NB4 (cell line): ENCODE measurements around the gene ADSS1.

Source experiments
- MYC ChIP-seq: IDR thresholded peaks from 2 replicates; pipeline ENCODE4 v1.6.1; 2011; ENCODE audit warnings: low read depth, low read length
- POLR2A ChIP-seq: IDR thresholded peaks from 2 replicates; pipeline ENCODE4 v1.6.1; 2011; ENCODE audit warnings: mild to moderate bottlenecking; ENCODE audit not compliant: insufficient read length; ENCODE audit errors: extremely low read depth
- TF ChIP-seq, protein P1 (sequence below): IDR thresholded peaks from one replicate; pipeline ENCODE4 v1.5.1; 2012; ENCODE audit warnings: low read depth, low read length
- TF ChIP-seq, protein P2 (sequence below): IDR thresholded peaks from 2 replicates; pipeline ENCODE4 v1.6.1; 2011; ENCODE audit warnings: low read depth, low read length

DNA sequence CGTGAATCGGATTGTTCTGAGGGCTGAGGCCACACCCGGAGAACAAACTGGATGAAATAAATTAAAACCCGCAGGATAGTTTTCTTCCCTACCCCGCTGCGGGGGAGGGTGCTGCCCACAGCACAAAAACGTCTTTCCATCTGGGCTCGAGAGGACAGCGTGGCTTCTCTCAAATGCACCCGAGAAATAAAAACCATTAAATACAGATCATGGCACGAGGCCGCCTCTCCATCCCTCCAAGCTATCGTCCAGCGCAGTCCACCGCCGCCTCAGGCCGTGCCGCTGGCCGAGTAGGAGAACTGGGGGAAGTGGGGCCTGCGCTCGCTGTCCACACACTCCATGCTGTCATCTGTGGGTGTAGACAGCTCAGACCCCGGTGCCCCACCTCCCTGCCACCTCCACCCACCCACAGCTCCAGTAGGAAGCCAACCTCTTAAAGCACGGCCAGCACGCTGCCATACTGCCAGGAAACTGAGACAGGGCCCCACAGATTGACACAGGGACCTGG, 46.1 kb downstream of the ADSS1 start:
- TF ChIP-seq, protein P1, sequence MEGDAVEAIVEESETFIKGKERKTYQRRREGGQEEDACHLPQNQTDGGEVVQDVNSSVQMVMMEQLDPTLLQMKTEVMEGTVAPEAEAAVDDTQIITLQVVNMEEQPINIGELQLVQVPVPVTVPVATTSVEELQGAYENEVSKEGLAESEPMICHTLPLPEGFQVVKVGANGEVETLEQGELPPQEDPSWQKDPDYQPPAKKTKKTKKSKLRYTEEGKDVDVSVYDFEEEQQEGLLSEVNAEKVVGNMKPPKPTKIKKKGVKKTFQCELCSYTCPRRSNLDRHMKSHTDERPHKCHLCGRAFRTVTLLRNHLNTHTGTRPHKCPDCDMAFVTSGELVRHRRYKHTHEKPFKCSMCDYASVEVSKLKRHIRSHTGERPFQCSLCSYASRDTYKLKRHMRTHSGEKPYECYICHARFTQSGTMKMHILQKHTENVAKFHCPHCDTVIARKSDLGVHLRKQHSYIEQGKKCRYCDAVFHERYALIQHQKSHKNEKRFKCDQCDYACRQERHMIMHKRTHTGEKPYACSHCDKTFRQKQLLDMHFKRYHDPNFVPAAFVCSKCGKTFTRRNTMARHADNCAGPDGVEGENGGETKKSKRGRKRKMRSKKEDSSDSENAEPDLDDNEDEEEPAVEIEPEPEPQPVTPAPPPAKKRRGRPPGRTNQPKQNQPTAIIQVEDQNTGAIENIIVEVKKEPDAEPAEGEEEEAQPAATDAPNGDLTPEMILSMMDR, result no peak
- TF ChIP-seq POLR2A (no peak), MYC (no peak)
- TF ChIP-seq, protein P2, sequence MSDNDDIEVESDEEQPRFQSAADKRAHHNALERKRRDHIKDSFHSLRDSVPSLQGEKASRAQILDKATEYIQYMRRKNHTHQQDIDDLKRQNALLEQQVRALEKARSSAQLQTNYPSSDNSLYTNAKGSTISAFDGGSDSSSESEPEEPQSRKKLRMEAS, result no peak
